Heart left ventricle (tissue), 16 donors: ENCODE data around the gene HIGD1A. TPM values are rescaled to one million over a fixed set of nuclear protein-coding genes. Genes with fewer than 3 reads are reported as not detected.

Experiments used
- ATAC-seq, 4 donors: fragments of 200-7000 bp; cut with Tn5 transposase; one replicate each; pipeline ENCODE4 v1.9.1; 2020 to 2022; ENCODE audit warnings: moderate library complexity in 4 of 4, mild to moderate bottlenecking in 3 of 4, moderate number of reproducible peaks in 1 of 4
- DNase-seq, 5 donors: peaks; one replicate each; pipeline ENCODE4 v3.0.0-alpha.2; 2020
- H3K27ac ChIP-seq, 12 donors: fragments of 200-600 bp; sonication (generic) in 4 of 12; one replicate each; pipeline versions ENCODE4 v1.5.0 to v1.8.0; 2016 to 2022; ENCODE audit warnings: mild to moderate bottlenecking in 2 of 12
- H3K27me3 ChIP-seq, 9 donors: fragments of 200-600 bp; sonication (generic) in 2 of 9; one replicate each; pipeline versions ENCODE4 v1.5.1 to v1.8.0; 2016 to 2022; ENCODE audit warnings: mild to moderate bottlenecking in 3 of 9
- H3K36me3 ChIP-seq, 9 donors: fragments of 200-600 bp; sonication (generic) in 2 of 9; one replicate each; pipeline versions ENCODE4 v1.5.0 to v1.8.0; 2018 to 2022; ENCODE audit warnings: mild to moderate bottlenecking in 2 of 9
- H3K4me1 ChIP-seq, 12 donors: fragments of 200-600 bp; sonication (generic) in 4 of 12; one replicate each; pipeline versions ENCODE4 v1.5.0 to v1.8.0; 2016 to 2022; ENCODE audit warnings: mild to moderate bottlenecking in 3 of 12
- H3K4me3 ChIP-seq, 12 donors: fragments of 200-600 bp; sonication (generic) in 4 of 12; one replicate each; pipeline versions ENCODE4 v1.5.0 to v1.8.0; 2017 to 2022; ENCODE audit warnings: mild to moderate bottlenecking in 9 of 12, moderate library complexity in 4 of 12
- H3K9me3 ChIP-seq, 12 donors: fragments of 200-600 bp; sonication (generic) in 4 of 12; one replicate each; pipeline versions ENCODE4 v1.5.0 to v1.8.0; 2016 to 2022; ENCODE audit warnings: mild to moderate bottlenecking in 1 of 12
- POLR2A ChIP-seq, 2 donors: fragments of 450-650 bp; IDR thresholded peaks; one replicate each; pipeline ENCODE4 v1.6.1; 2017; ENCODE audit warnings: antibody characterized with exemption in 2 of 2, mild to moderate bottlenecking in 2 of 2, moderate library complexity in 2 of 2
- WGBS, 4 donors: extraction: QIAGEN DNeasy Blood & Tissue Kit in 2 of 4; methylation state at CpG; one replicate each; pipeline versions ENCODE4 v1.1.5 to v1.1.7; 2013 to 2018; 5-methylcytosine and 5-hydroxymethylcytosine counted together
- intact Hi-C, 10 donors: fragments of 100-400 bp; cut with DNase I; formaldehyde crosslinking; loops; one replicate each; pipeline versions ENCODE4 v1.11.1 to v1.14.2; 2022
- polyA plus RNA-seq, 2 donors: library from polyadenylated mRNA; stranded (reverse); fragments of 200-250 nt; gene quantifications; one replicate each; pipeline ENCODE4 v1.2.3, GENCODE V29; 2013
- total RNA-seq, 9 donors: library from RNA; depleted of rRNA in 2 of 9; stranded (reverse); fragments of >200 nt in 2 of 9; fragmentation: NEBNext Ultra II Directional in 3 of 9; extraction: Animal tissue kit (Norgen Biotek cat#: 25700) in 3 of 9; gene quantifications; one replicate each; pipeline versions ENCODE4 v1.1.0 to v1.2.4, GENCODE V29; 2016 to 2023
- TF ChIP-seq, protein P1 (sequence below), 12 donors: fragments of 200-600 bp; sonication (generic) in 4 of 12; IDR thresholded peaks; one replicate each; pipeline versions ENCODE4 v1.5.0 to v1.8.0; 2018 to 2022; ENCODE audit warnings: antibody characterized with exemption in 12 of 12, mild to moderate bottlenecking in 5 of 12
- donor health status: ischemic (EF 13 %, LVEDD 7.1; RV severe dilation, severe dysfunction).
- donor health status: healthy with polysubstance abuse.
- donor health status: DM: no; HTN: yes; CAD: no.
- donor health status: DM: no; HTN: no; CAD: no.
- donor health status: ischemic (EF 25% LVEDD 6.9; RV normal size, moderate dysfunction).
- donor health status: ischemic (EF 25% LVEDD 5.7; RV mildly dilated, moderate dysfunction).
- donor health status: healthy.
- donor health status: DM: yes; HTN: yes; CAD: no.
- donor health status: ischemic (EF 35%, LVEDD 5.7; RV mildly dilated, moderate dysfunction).
- donor health status: nonischemic (EF 11% LVEDD 7.7; RV severe dilation, severe dysfunction).
- donor health status: DM: yes; HTN: yes; CAD: no.
- donor health status: PGD.
- donor health status: ischemic (EF 29% LVEDD 5.4; RV normal size, mild dysfunction).
- donor health status: nonischemic (EF 23%, LVEDD 6.1; RV moderate dilation, normal function).

HIGD1A gene
- total and polyA plus RNA-seq, 11 donors, result 170 to 497 (median 313) TPM

DNA sequence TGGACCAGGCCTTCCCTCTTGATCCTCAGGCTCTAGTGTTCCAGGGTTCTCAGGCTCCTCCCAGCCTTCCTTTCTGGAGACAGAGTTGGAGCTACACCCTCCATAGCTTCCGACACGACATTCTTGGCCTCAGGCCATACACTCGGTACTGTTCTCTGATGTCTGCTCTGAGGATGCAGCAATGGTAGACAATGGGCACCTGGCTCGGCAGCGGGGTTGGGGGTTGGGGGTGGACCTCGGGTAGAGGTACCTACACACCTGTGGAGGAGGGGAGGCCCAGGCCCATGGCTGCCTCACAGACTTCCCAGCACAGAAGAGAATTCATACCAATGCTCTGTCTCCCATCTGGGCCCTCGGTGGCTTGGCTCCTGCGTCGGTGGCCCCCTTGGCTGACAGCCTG, 52.7 kb downstream of the HIGD1A start:
- no peak overlapping the region for H3K27ac ChIP-seq
- no peaks in the 10 kb centered on the region for H3K9me3 ChIP-seq
- peak in 2 of 4 donors; percentile 10 to 29 for ATAC-seq
- no peak for DNase-seq
- no peak for TF ChIP-seq POLR2A (IDR thresholded peaks at IDR 0.05)
- TF ChIP-seq, protein P1, sequence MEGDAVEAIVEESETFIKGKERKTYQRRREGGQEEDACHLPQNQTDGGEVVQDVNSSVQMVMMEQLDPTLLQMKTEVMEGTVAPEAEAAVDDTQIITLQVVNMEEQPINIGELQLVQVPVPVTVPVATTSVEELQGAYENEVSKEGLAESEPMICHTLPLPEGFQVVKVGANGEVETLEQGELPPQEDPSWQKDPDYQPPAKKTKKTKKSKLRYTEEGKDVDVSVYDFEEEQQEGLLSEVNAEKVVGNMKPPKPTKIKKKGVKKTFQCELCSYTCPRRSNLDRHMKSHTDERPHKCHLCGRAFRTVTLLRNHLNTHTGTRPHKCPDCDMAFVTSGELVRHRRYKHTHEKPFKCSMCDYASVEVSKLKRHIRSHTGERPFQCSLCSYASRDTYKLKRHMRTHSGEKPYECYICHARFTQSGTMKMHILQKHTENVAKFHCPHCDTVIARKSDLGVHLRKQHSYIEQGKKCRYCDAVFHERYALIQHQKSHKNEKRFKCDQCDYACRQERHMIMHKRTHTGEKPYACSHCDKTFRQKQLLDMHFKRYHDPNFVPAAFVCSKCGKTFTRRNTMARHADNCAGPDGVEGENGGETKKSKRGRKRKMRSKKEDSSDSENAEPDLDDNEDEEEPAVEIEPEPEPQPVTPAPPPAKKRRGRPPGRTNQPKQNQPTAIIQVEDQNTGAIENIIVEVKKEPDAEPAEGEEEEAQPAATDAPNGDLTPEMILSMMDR (IDR thresholded peaks at IDR 0.05), result no peak
- 41 to 60% (median 53%) methylated on average over 8 to 9 of the region's 9 CpGs for WGBS, 4 donors
- H3K27me3 ChIP-seq, result no peaks in the 10 kb centered on the region
- H3K4me1 ChIP-seq, result peaks cover 0 to 30% (median 4%) of the 10 kb centered on the region in 12 donors
- intact Hi-C loops, result loop anchor here in 5 of 10 donors (5.0 to 10.0 kb wide), 4 partner anchors 169 to 247 kb away; partner anchors contain the start of genes SEC22C (in 2 of the 5) and VIPR1 (in 1 of the 5)
- no peaks in the 10 kb centered on the region for H3K36me3 ChIP-seq
- H3K4me3 ChIP-seq, result no peak overlapping the region

GRCh38 chr3:42750834-42751233, 53.5 kb downstream of the HIGD1A start:
- Histone ChIP-seq H3K36me3 (no peaks in the 10 kb centered on the region), H3K27ac (no peak overlapping the region), H3K9me3 (no peaks in the 10 kb centered on the region), H3K27me3 (no peaks in the 10 kb centered on the region), H3K4me3 (no peak overlapping the region), H3K4me1 (peaks cover 0 to 38% (median 11%) of the 10 kb centered on the region in 12 donors)
- WGBS, 4 donors, result 95 to 98% (median 97%) methylated on average over 7 of the region's 7 CpGs
- ATAC-seq (no peak), DNase-seq (no peak)
- intact Hi-C loops, result loop anchor here in 5 of 10 donors (5.0 to 10.0 kb wide), 4 partner anchors 169 to 246 kb away; partner anchors contain the start of genes SEC22C (in 2 of the 5) and VIPR1 (in 1 of the 5)
- TF ChIP-seq, protein P1 (IDR thresholded peaks at IDR 0.05), result no peak
- no peak for TF ChIP-seq POLR2A (IDR thresholded peaks at IDR 0.05)

DNA sequence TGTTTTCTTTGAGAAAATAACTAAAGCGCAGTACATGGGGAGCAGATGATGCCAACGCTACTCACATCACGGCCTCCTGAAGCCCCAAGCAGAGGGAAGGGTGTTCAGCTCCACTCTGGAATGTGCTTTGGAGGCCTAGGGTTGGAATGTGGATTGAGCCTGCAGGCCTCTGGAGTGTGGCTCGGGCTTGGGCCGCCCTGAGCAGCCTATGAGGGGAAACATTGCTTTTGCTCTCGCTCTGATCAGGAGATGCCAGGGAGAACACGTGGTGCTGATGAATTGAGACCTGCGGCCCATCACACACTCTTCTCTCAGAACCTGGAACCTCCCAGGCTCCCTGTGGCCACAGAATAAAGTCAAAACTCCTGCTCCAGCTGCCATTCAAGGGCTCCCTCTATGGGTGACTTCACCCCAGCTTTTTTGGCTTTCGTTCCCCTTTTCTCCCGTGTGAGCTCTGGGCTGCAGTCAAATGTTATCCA, 54.5 kb downstream of the HIGD1A start:
- Histone ChIP-seq H3K4me3 (no peak overlapping the region), H3K27me3 (no peaks in the 10 kb centered on the region), H3K9me3 (no peaks in the 10 kb centered on the region), H3K36me3 (no peaks in the 10 kb centered on the region), H3K27ac (peak overlapping the region in 3 of 12 donors; percentile 24 to 94 (median 87)), H3K4me1 (peaks cover 0 to 47% (median 13%) of the 10 kb centered on the region in 12 donors)
- intact Hi-C loops, result loop anchor here (5.0 to 10.0 kb wide), 9 partner anchors 87 to 525 kb away; partner anchors contain the start of genes SEC22C (in 7 of the 10), NKTR (in 1 of the 10) and VIPR1 (in 1 of the 10)
- ATAC-seq (peak; percentile 15 to 47 (median 31)), DNase-seq (peak in 1 of 5 donors; percentile 31)
- TF ChIP-seq, protein P1 (IDR thresholded peaks at IDR 0.05), result peak; percentile 9 to 61 (median 38)
- TF ChIP-seq POLR2A (IDR thresholded peaks at IDR 0.05), result no peak
- WGBS, 4 donors, result 46 to 65% (median 52%) methylated on average over 10 of the region's 10 CpGs

GRCh38 chr3:42749025-42749752, 55.1 kb downstream of the HIGD1A start:
- H3K4me1 ChIP-seq, result peaks cover 0 to 52% (median 16%) of the 10 kb centered on the region in 12 donors
- intact Hi-C loops, result loop anchor here (5.0 to 10.0 kb wide), 7 partner anchors 87 to 524 kb away; partner anchors contain the start of genes SEC22C (in 5 of the 10) and NKTR (in 1 of the 10)

More at GRCh38 chr3:42749025-42749752, 55.1 kb downstream of the HIGD1A start:
- DNase-seq (no peak), ATAC-seq (no peak)
- Histone ChIP-seq H3K27me3 (no peaks in the 10 kb centered on the region), H3K36me3 (no peaks in the 10 kb centered on the region), H3K27ac (peak overlapping the region in 3 of 12 donors; percentile 24 to 94 (median 87)), H3K9me3 (no peaks in the 10 kb centered on the region), H3K4me3 (no peak overlapping the region)
- 83 to 90% (median 86%) methylated on average over 10 of the region's 10 CpGs for WGBS, 4 donors
- no peak for TF ChIP-seq POLR2A (IDR thresholded peaks at IDR 0.05)
